Fibroblast of the conjunctiva (primary cell): Measurements from ENCODE around the gene PLB1.

Experiments
- DNase-seq: peaks from one replicate; pipeline ENCODE4 v3.0.0-alpha.2; 2010; ENCODE audit warnings: low read depth

The PLB1 gene

DNA sequence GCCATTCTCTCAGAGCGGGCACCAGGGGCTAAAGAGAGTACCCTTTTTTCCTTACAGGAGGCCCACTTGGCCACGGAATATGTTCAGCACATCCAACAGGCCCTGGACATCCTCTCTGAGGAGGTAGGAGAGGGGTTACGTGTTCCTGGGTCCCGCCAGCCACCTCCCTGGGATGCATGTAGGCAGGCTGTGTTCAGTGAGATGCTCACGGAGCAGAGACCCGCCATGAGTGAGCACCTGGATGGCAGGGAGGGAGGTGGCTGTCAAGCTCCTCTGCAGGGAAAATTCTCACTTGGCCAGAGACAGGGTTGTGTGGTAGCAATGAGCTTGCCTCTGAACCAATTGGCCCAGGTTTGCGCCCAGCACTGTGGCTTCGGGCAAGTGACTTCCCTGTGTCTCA lies 132.6 kb downstream of the PLB1 start:
- no peak for DNase-seq

DNA sequence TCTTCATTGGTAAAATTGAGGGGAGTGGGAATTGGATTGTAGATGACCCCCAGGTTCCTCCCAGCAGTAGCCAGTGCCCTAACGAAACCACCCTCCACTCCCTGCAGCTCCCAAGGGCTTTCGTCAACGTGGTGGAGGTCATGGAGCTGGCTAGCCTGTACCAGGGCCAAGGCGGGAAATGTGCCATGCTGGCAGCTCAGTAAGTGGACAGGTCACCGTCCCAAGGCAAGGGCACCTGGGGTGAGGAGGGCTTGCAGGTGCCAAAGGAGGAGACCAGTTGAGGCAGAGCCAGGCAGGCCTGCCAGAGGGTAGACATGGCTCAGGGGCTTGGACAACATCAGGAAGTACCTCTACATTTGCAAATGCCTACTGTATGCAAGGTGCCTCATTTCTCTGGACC lies 133.1 kb downstream of the PLB1 start:
- DNase-seq = no peak

DNA sequence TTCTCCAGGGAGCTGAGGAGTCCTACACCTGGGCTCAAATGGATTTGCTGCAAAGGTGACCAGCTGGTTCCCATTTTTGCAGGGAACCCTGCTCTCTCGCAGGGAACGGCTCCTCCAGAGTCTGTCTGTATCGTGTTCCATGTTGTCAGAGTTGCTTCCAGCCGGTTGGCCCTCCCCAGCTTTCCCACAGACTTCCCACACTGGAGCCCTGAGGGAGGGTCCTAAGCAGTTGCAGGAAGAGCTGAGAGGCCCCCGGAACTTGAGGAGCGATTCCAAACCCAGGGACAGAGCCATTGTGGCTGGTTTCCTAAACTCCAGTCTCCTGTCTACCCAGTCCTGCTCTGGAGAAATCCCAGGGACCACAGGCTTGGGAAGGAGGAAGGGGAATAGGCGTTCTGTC lies 134.1 kb downstream of the PLB1 start:
- DNase-seq = no peak

DNA sequence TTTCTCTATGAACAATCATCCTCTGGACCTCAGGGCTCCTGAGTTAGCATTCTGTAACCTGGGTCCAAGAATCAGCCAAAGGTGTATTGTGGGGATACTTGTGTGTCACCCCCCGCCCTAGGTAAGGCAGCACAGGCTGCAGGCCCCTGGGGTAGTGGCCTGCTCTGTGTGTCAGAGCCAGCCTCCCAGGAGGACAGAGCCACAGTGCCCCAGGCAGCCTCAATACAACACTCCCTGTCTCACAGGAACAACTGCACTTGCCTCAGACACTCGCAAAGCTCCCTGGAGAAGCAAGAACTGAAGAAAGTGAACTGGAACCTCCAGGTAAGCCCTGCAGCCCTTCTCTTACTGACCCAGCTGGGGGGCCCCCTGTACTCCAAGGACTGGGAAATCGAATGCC lies 134.5 kb downstream of the PLB1 start:
- no peak for DNase-seq

DNA sequence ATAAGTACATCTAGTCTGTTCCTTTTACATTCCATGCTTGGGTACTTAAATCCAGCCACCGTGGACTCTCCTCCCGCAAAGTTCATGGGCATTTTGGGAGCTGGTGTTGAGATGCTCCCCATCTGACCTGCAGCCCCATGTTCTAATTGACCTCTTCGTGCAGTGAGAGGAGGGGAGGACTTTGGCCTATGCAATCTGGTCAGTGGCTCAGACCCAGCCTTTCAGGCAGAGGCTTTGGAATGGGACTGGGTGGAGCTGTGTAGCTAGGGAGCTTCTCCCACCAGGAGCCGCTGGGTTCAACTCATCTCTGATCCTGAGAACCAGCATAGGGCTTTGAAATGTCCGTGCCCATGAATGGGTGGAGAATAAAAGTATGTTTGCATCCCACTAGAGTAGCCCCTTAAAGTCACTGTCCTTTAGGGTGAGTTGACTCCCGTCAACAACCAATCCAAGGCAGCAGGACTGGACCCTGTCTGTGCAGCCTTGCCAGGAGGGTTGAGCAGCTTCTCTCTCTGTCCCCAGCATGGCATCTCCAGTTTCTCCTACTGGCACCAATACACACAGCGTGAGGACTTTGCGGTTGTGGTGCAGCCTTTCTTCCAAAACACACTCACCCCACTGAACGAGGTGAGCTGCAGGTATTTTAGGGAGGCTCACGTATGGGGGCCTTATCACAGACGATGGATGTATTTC lies 135.8 kb downstream of the PLB1 start:
- DNase-seq = no peak

DNA sequence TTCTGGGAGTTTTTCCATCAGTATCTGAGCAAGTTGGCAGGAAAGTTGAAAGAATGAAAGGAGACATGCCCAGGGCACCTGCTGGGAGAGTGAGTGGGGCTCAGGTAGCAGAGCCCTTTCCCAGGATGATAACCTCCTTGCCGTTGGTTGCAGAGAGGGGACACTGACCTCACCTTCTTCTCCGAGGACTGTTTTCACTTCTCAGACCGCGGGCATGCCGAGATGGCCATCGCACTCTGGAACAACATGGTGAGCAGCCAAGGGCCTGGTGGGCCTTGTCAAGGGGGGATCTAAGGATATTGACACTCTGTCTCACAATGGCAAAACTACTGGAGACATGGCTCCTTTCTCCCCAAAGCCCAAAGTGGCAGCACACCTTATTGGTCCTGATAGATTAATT lies 136.9 kb downstream of the PLB1 start:
- DNase-seq = no peak

DNA sequence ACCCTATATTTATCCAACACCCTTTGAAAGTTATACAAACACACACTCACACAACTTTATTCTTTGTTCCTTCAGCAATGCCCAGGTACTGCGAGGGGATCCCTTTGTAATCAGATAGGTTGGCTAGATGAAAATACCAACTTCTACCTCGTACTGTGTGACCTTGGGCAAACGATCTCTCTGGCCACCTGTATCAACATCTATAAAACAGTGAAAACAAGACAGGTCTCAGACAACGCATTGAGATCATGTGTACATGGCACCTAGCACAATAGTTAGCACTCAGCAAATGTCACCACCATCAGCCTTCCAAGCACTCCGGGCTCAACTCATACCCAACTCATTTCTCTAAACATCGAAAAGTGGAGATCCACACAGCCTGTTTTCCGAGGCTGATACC lies 137.3 kb downstream of the PLB1 start:
- no peak for DNase-seq

DNA sequence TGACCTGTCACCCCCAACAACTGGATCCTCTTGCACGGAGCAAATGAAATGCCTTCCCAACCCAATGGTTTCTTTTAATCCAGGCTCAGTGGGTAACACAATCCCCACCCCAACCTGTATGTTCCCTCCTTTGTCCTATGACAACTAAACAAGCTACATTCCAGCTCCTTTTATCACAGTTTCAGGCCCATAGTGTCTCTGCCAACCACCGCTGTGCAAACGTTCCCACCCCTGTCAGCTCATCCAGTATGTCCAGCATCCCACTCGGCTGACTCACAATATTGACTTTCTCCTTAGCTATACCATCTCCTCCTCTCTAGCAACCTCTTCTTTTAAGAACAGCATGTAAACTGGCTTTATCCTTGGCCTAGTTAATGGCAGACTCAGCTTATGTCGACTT lies 137.9 kb downstream of the PLB1 start:
- peak; percentile 76 for DNase-seq

DNA sequence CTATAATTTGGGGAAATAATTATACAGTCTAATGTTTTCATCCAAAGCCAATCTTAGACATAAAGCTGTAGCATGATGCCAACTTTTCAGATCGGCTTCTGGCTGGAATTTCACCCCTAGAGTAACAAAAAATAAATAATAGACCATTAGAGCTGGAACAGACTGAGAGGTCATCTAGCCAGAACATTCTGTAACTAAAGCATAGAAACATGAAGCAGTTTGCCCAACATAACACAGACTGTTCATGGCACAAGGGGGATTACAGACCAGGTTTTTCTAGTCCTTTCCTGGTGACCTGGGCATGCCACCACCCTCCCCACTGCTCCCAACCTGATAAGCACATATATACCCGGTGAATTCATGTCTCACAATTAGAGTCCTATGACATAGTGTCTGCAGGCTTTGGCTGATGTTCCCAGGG lies 139.3 kb downstream of the PLB1 start:
- peak; percentile 63 for DNase-seq

DNA sequence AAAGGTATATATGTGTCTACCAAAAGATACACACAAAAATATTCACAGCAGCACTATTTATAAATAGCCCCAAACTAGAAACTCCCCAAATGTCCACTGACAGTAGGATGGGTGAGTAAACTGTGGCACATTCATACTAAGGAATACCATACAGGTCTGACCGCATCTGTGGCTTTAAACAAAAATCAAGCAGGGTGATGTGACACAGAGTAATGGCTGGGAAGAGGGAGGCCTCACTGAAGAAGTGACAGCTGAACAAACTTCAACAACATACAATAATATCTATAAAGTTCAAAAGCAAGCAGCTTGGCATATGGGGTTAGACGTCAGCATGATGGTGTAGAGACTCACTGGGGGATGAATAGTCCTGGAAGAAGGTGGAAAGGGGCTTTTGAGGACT lies 140.6 kb downstream of the PLB1 start:
- DNase-seq = no peak

DNA sequence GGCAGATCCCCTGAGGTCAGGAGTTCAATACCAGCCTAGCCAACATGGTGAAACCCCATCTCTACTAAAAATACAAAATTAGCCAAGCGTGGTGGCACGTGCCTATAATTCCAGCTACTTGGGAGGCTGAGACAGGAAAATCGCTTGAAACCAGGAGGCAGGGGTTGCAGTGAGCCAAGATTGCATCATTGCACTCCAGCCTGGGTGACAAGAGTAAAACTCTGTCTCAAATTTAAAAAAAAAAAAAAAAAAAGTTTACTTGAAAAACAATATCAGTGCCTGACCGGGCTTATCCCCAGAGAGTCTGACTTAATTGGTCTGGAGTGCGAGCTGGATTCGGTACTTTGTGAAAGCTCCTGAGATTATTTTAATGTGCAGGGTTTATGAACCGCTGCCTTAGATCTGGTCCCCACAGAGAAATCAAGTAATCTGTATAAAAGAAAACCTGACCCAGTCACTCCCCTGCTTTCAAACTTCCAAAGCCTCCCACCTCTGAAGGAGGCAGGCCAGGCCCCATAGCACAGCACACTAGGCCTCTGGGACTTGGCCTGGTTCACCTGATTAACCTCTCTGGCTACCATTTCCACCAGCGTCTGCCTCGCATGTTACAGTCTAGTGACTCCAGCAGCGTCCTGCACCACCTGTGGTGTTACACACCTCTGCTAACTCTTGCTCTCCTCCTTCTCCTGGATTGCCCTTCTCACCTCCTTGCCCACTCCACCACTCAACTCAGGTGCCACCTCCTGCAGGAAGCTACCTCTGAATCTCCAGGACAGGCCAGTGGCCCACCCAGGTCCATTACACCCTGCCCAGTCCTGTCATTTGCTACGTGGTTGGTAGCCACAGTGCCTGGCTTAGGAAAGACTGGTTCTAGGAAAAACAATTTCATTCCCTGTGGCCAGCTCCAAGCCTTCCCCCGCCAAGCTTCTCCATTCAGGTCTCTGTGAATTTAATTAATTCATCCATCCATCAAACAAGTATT lies 141.5 kb downstream of the PLB1 start:
- no peak for DNase-seq

DNA sequence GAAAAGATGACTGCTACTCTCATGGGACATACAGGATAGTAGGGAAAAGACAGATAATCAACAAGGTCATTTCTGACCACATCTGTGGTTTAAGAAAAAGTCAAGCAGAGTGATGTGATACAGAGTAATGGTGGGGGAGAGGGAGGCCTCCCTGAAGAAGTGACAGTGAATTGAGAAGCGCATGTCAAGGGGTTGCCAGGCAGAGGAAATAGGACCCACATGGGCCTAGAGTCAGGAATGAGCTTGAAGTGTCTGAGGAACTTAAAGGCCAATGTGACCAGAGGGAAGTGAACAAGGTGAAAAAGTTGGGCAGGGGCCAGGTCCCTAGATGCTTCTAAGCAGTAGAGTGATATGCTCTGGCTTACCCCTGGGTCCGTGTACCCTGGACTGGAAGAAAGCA lies 142.2 kb downstream of the PLB1 start:
- DNase-seq = no peak

DNA sequence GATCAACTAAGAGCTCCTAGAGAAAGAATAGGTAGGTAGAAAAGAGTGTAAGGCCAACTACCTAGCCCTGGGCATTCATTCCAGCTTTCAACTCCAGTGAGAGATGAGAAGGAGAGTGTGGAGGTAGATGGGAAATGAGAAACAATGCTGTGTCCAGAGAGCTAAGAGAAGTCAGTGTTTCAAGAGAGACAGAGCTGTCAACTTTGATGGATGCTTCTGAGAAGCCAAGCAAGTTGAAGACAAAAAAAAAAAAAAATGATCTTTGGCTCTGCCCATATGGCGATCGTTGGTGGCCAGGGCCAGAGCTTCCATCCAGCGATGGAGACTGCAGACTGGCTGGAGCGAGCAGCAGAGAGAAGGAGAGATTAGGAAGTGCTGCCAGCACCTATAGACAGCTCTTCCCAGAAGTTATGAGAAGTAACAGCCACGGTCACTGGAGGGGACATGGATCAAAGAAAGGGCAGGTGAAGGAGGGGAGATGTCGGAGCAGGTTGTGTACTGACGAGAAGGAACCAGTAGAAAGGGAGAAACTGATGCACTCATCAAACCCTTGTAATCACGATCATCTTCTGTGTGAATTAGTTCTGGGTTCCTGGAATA lies 143.3 kb downstream of the PLB1 start:
- DNase-seq = no peak

DNA sequence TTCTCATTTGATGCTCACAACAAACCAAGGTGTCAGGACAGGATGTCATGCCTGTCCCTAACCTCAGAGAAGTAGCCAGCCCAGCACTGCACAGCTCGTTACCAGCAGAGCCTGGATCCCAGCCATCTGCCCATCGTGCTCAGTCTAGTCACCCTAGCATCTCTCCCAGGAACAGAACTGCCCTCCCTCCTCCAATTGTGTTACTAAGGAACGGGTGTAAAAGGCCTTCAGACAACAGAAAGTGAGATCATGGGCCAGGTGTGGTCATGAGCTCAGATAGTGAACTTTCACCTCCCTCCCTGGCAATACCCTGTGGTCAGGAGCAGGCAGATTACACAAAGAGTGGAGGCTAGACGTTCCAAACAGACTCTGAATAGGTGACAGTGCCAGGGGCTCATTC lies 144.0 kb downstream of the PLB1 start:
- no peak for DNase-seq

DNA sequence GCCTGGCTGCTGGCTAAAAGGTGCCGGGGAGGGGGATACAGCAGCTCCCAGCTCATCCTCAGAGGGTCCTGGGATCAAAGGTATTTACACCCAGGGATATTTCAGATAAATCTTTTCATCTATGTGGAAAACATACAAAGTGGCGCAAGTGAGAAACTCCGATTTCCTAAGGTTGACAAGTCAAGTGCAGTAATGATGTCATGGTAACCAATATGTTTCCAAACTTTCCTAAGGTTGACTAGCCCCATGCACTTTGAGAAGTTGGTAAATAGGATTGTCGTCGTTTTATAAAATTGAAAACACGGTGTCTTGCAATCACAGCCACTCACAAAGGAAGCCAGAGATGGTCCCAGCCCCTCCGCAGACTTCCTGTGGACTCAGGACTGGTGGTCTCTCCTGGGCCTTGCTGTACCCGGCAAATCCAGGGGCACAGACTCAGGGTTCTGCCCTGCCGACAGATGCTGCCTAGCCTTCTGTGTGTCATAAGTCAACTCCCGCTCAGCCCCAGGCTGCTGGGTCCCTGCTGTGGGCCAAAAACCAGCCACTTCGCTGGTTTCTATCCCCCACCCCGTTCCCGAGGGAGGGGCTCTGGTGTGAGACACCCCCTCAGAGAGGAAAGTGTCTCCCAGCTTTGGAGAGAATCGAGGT lies 144.5 kb downstream of the PLB1 start:
- DNase-seq = no peak

DNA sequence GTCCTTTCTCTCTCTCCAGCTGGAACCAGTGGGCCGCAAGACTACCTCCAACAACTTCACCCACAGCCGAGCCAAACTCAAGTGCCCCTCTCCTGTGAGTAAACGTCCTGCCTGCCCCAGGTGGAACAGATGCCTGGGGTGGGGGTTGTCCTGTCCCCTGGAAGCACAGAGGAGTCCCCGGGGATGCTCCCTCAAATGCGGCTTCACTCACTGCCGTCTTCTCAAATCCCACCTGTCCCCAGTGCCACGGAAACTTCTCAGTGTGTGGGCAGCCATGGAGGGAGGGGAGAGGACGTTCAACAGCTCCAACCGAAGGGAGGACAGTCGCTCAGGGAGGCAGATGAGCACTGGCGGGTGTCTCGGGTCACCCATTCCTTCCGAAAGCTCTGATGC lies 145.0 kb downstream of the PLB1 start:
- no peak for DNase-seq

DNA sequence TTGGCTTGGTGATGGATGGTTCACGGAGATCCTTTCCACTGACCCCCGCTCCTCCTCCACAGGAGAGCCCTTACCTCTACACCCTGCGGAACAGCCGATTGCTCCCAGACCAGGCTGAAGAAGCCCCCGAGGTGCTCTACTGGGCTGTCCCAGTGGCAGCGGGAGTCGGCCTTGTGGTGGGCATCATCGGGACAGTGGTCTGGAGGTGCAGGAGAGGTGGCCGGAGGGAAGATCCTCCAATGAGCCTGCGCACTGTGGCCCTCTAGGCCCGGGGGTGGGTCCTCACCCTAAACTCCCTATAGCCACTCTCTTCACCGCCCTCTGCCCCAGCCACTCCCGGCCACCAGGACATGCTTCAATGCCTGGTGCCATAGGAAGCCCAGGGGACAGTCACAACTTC lies 146.9 kb downstream of the PLB1 start:
- no peak for DNase-seq

DNA sequence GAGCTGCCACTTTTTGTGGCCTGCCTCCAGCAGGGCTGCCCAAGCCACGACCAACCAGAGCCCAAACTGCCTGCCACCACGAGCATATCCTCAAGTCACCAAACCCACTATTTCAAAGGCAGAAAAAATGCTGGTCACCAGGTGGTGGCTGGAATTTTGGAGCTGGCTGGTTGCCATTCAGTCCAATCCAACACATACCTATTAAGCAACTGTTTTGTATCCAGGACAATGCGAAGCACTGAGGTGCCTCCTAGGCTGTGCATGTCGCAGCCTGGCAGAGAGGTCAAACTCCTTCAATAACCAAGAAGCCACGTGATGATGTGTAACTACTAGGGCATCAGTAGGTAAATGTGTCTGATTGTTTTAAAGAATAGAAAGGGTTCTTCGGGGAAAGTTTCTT lies 147.5 kb downstream of the PLB1 start:
- DNase-seq = no peak

DNA sequence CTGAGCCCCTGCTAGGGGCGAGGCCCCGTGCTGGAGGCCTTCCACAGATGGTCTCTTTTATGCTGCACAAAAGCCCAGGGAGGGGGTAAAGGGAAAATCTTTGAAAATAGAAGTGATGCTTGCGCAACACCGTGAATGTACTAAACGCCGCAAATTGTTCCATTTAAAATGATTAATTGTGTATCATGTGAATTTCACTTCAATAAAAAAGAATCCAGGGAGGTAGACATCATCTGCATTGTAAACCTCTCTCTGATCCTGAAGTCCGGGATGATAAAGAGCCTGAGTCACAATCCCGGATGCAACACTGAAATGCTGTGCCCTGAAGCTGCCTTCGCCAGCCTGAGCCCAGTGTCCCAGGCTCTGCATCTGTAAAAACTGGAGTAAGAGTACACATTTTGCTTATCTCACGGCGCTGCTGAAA lies 148.1 kb downstream of the PLB1 start:
- no peak for DNase-seq

DNA sequence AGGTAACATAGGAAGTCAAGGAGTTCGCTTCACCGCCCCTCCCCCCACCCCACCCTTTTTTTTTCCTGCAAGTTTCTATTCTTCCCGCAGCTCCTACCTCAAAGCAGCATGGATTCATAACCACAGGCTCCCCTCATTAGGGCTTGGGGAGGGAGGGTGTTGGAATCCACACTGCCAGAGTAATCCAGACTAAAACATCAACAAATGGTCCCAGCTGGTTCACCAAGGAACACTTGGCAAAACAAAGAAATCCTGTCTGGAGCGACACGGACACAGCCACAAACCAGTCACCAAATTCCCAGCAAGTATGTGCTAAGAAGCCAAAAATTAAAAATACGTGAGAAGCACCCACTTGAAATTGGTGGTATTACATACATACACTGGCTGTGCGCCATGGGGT lies 148.9 kb downstream of the PLB1 start:
- DNase-seq = no peak

DNA sequence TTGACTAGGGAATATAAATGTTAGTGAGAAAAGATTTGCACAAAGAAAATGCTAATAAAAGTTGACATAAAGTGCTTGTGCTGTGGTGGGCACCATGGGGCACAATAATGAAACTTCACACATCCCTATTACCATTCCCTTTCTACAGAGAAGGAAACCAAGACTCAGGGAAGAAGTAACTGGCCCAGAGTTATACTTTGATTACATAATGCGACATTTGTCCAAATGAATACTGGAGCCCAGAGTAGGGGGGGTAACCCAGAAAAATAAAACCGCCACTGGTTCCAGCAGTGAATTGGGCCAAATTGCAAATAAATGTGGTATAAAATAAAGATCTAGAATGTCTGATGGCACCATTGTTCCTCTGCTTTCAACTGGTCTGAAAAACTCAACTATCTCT lies 149.7 kb downstream of the PLB1 start:
- no peak for DNase-seq

DNA sequence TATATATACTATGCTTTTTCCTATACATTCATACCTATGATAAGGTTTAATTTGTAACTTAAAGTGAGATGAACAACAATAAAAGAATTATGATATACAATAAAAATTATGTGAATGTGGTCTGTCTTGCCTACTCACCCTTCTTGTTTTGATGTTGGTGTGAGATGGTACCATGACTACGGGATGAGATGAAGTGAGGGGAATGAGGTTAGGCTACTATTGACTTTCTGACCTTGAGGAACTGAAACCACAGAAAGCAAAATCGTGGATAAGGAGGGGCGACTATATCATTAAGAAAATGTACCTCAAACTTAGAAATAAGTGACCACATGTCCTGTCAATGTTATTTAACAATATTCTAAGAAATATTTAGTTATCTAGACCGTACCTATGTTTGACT lies 151.8 kb downstream of the PLB1 start:
- no peak for DNase-seq

DNA sequence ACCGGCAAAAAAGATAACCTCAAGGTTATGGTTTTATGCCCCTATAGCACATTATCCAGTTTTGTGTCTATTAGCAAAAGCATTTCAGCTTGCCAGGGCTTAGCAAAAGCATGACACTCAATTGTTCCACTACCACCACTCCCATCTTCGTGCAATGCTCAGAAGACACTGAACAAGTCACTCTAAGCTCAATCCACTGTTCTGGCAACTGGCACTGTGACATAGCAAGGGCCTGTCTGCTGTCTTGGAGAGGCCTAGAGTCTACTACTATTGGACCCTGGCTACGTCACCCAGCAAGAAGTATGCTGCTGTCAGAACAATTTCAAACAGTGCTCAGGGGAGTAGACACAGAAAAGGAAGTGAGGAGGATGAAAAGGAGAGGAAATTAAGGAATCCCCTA lies 152.3 kb downstream of the PLB1 start:
- DNase-seq = no peak
